Prostate gland (tissue), 2 donors: ENCODE results near the gene PPFIA1.

ENCODE experiments used
- POLR2A ChIP-seq: fragments of 450-650 bp; IDR thresholded peaks from one replicate; pipeline ENCODE4 v1.6.1; 2016; ENCODE audit warnings: antibody characterized with exemption, mild to moderate bottlenecking
- POLR2AphosphoS5 ChIP-seq: sonication (generic); formaldehyde crosslinking; IDR thresholded peaks from one replicate; pipeline ENCODE4 v1.6.1; 2017; ENCODE audit warnings: antibody characterized with exemption
- TF ChIP-seq, protein P1 (sequence below), 4 experiments: fragments of 200-600 bp in 2 of 4; fragments of 450-650 bp in 2 of 4; sonication (generic) in 2 of 4; IDR thresholded peaks; 1 replicate in 3 of 4; 2 replicates in 1 of 4; pipeline ENCODE4 v1.5.1; 2016 to 2019; ENCODE audit warnings: antibody characterized with exemption in 4 of 4, mild to moderate bottlenecking in 2 of 4, moderate library complexity in 2 of 4

DNA sequence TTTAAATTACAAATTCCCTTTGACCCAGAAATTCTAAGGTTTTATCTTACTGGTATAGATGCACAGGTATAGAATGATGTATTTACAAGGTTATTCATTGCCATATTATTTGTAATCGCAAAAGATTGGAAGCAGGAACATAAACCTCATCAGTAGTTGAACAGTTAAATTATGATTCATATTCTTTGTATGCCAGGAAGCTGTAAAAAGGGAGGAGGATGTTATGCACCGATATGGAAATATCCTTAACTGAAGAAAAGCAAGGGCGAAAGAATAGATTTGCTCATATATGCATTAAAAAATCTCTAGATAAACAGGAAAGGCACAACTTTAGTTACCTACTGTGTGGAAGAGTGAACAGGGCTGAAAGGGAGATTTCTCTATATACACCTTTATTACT lies 36.7 kb downstream of the PPFIA1 start:
- TF ChIP-seq, protein P1, sequence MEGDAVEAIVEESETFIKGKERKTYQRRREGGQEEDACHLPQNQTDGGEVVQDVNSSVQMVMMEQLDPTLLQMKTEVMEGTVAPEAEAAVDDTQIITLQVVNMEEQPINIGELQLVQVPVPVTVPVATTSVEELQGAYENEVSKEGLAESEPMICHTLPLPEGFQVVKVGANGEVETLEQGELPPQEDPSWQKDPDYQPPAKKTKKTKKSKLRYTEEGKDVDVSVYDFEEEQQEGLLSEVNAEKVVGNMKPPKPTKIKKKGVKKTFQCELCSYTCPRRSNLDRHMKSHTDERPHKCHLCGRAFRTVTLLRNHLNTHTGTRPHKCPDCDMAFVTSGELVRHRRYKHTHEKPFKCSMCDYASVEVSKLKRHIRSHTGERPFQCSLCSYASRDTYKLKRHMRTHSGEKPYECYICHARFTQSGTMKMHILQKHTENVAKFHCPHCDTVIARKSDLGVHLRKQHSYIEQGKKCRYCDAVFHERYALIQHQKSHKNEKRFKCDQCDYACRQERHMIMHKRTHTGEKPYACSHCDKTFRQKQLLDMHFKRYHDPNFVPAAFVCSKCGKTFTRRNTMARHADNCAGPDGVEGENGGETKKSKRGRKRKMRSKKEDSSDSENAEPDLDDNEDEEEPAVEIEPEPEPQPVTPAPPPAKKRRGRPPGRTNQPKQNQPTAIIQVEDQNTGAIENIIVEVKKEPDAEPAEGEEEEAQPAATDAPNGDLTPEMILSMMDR (IDR thresholded peaks at IDR 0.05), result no peak
- TF ChIP-seq POLR2AphosphoS5 (no peak), POLR2A (no peak)
